K562 (cell line): ENCODE results near the gene FRMD1. TPM values are rescaled to one million over a fixed set of nuclear protein-coding genes. Genes with fewer than 3 reads are reported as not detected.

ENCODE experiments used
- ATAC-seq: fragments of 200-7000 bp; cut with Tn5 transposase; 3 replicates; pipeline ENCODE4 v1.9.1; 2020; ENCODE audit warnings: moderate library complexity
- BruUV-seq: library from RNA; stranded (reverse); fragments of 400-500 nt; replicated peaks from 2 replicates; lab custom pipeline; 2021; lab: Mats Ljungman, UMichigan
- CTCF ChIA-PET: fragments of 300-600 bp; formaldehyde crosslinking; extraction: SDS; loops from one replicate; lab custom pipeline; 2021; ENCODE audit warnings: low intra/inter-chr PET ratio; lab: Yijun Ruan, JAX
- POLR2A ChIA-PET: fragments of 300-600, 350-650 bp; sonication (Branson Sonifier 250); formaldehyde crosslinking; extraction: SDS; loops from one replicate; lab custom pipeline; 2021; ENCODE audit warnings: antibody characterized with exemption, inconsistent platforms; lab: Yijun Ruan, JAX
- DNase-seq, 4 experiments: peaks; one replicate each; pipeline versions ENCODE4 v3.0.0 to v3.0.0-alpha.2; 2011 to 2018; ENCODE audit warnings: low spot score in 3 of 4, mixed read lengths in 3 of 4; ENCODE audit errors: extremely low read depth in 1 of 4
- FAIRE-seq: peaks from 2 replicates; lab custom pipeline; 2011; peaks lifted over from hg19 to GRCh38; lab: Jason Lieb, UNC
- H2AFZ ChIP-seq: 2 replicates; pipeline ENCODE4 v1.6.0; 2011; ENCODE audit warnings: low read depth, low read length, control low read depth, inconsistent platforms
- H3K27ac ChIP-seq: fragments of 200-600 bp; 3 replicates; pipeline ENCODE4 v1.8.0; 2011; ENCODE audit warnings: low read depth, mild to moderate bottlenecking, control low read depth, inconsistent platforms, low read length, moderate library complexity, mixed read lengths; ENCODE audit errors: extremely low read depth
- H3K27me3 ChIP-seq, 2 experiments: fragments of 300-600 bp in 1 of 2; 2 replicates in 1 of 2; 3 replicates in 1 of 2; pipeline versions ENCODE4 v1.6.0 to v1.8.0; 2011; ENCODE audit warnings: inconsistent platforms in 2 of 2, low read length in 2 of 2, mild to moderate bottlenecking in 1 of 2, mixed read lengths in 1 of 2, moderate library complexity in 1 of 2; ENCODE audit not compliant: control insufficient read depth in 2 of 2, insufficient read depth in 2 of 2
- H3K36me3 ChIP-seq: fragments of 300-600 bp; 3 replicates; pipeline ENCODE4 v1.8.0; 2011; ENCODE audit warnings: mild to moderate bottlenecking, low read length, inconsistent platforms; ENCODE audit not compliant: control insufficient read depth, insufficient read depth
- H3K4me1 ChIP-seq, 2 experiments: fragments of 200-600 bp in 1 of 2; replicated peaks in 1 of 2; 2 replicates in 1 of 2; 3 replicates in 1 of 2; pipeline versions ENCODE4 v1.5.1 to v1.8.0; 2011; ENCODE audit warnings: inconsistent platforms in 2 of 2, low read length in 2 of 2, mild to moderate bottlenecking in 1 of 2, mixed read lengths in 1 of 2, moderate library complexity in 1 of 2; ENCODE audit not compliant: control insufficient read depth in 2 of 2, insufficient read depth in 2 of 2
- H3K4me2 ChIP-seq: 2 replicates; pipeline ENCODE4 v1.6.1; 2011; ENCODE audit warnings: low read length, control low read depth, inconsistent platforms, mixed read lengths; ENCODE audit not compliant: insufficient read depth
- H3K4me3 ChIP-seq: fragments of 200-600 bp; sonication (generic), shearing (Covaris generic); 2 replicates; pipeline ENCODE4 v1.5.1; 2016; ENCODE audit warnings: control low read depth, inconsistent platforms
- H3K79me2 ChIP-seq: fragments of 200-600 bp; 3 replicates; pipeline ENCODE4 v1.8.0; 2011; ENCODE audit warnings: low read length, inconsistent platforms; ENCODE audit not compliant: control insufficient read depth, insufficient read depth
- H3K9ac ChIP-seq, 2 experiments: 2 replicates each; pipeline versions ENCODE4 v1.6.0 to v1.6.1; 2011; ENCODE audit warnings: low read depth in 2 of 2, low read length in 2 of 2, control low read depth in 1 of 2, inconsistent platforms in 1 of 2, mild to moderate bottlenecking in 1 of 2, mixed read lengths in 1 of 2; ENCODE audit not compliant: insufficient read depth in 1 of 2
- H3K9me1 ChIP-seq: one replicate; pipeline ENCODE4 v1.6.0; 2011; ENCODE audit warnings: inconsistent platforms, mild to moderate bottlenecking, low read length, moderate library complexity; ENCODE audit not compliant: control insufficient read depth, insufficient read depth
- H3K9me3 ChIP-seq: replicated peaks from 2 replicates; pipeline ENCODE4 v1.5.1; 2011; ENCODE audit warnings: low read depth, low read length, inconsistent platforms; ENCODE audit not compliant: control insufficient read depth, insufficient read depth
- H4K20me1 ChIP-seq: replicated peaks from 2 replicates; pipeline ENCODE4 v1.6.1; 2011; ENCODE audit warnings: low read length, inconsistent platforms, mixed read lengths; ENCODE audit not compliant: control insufficient read depth, insufficient read depth
- CAMTA2 ChIP-seq: fragments of 250-450 bp; sonication (Bioruptor Pico); conservative IDR thresholded peaks from 2 replicates; pipeline ENCODE4 v1.5.1; 2022
- CHD4 ChIP-seq: fragments of 200-600 bp; sonication (generic); IDR thresholded peaks from 3 replicates; pipeline ENCODE4 v1.6.1; 2012; ENCODE audit warnings: low read depth, mild to moderate bottlenecking, mixed read lengths, low read length, inconsistent platforms; ENCODE audit not compliant: insufficient read depth, insufficient replicate concordance, poor library complexity, severe bottlenecking
- ETS2 ChIP-seq: IDR thresholded peaks from 2 replicates; pipeline ENCODE4 v1.6.1; 2016; ENCODE audit warnings: borderline replicate concordance, missing genetic modification characterization, mild to moderate bottlenecking, moderate library complexity, missing compliant biosample characterization; ENCODE audit not compliant: poor library complexity, severe bottlenecking
- GABPA ChIP-seq: fragments of 200-800 bp; sonication (Bioruptor generic); conservative IDR thresholded peaks from 2 replicates; pipeline ENCODE4 v1.6.1; 2016; ENCODE audit warnings: low read depth, missing genetic modification characterization, missing compliant biosample characterization
- GTF3C2 ChIP-seq: IDR thresholded peaks from 3 replicates; pipeline ENCODE4 v1.6.1; 2011; ENCODE audit warnings: borderline replicate concordance, mild to moderate bottlenecking, moderate library complexity; ENCODE audit not compliant: insufficient read length; ENCODE audit errors: extremely low read depth
- IFI16 ChIP-seq: fragments of 250-450 bp; sonication (Bioruptor Pico); IDR thresholded peaks from 2 replicates; pipeline ENCODE4 v2.1.2; 2022; ENCODE audit warnings: mild to moderate bottlenecking, inconsistent platforms
- MEIS2 ChIP-seq: fragments of 450-650 bp; IDR thresholded peaks from 2 replicates; pipeline ENCODE4 v1.6.1; 2014; ENCODE audit warnings: mild to moderate bottlenecking; ENCODE audit not compliant: partially characterized antibody
- NR3C1 ChIP-seq: sonication (generic); formaldehyde crosslinking; IDR thresholded peaks from 2 replicates; pipeline ENCODE4 v1.8.1; 2022; ENCODE audit warnings: missing genetic modification reagents
- SETDB1 ChIP-seq: IDR thresholded peaks from one replicate; pipeline ENCODE4 v1.6.1; 2012; ENCODE audit warnings: low read length, control low read depth, inconsistent platforms
- SRSF3 ChIP-seq: fragments of 200-400 bp; formaldehyde crosslinking; IDR thresholded peaks from 2 replicates; pipeline ENCODE4 v1.6.1; 2016; ENCODE audit warnings: mild to moderate bottlenecking, low read length, moderate library complexity; ENCODE audit not compliant: insufficient read depth
- ZNF133 ChIP-seq: fragments of 250-450 bp; sonication (Bioruptor Pico); IDR thresholded peaks from 2 replicates; pipeline ENCODE4 v1.4.0; 2020; ENCODE audit warnings: mild to moderate bottlenecking
- ZNF23 ChIP-seq: fragments of 250-450 bp; sonication (Bioruptor Pico); IDR thresholded peaks from 2 replicates; pipeline ENCODE4 v1.4.0; 2020; ENCODE audit warnings: mild to moderate bottlenecking
- ZNF395 ChIP-seq: fragments of 200-800 bp; sonication (Bioruptor generic); IDR thresholded peaks from 2 replicates; pipeline ENCODE4 v1.6.1; 2017; ENCODE audit warnings: missing genetic modification characterization, missing compliant biosample characterization
- ZNF41 ChIP-seq: fragments of 250-450 bp; sonication (Bioruptor Pico); conservative IDR thresholded peaks from 2 replicates; pipeline ENCODE4 v1.4.0; 2020; ENCODE audit warnings: mild to moderate bottlenecking
- ZNF445 ChIP-seq: fragments of 250-450 bp; sonication (Bioruptor Pico); IDR thresholded peaks from 2 replicates; pipeline ENCODE4 v1.4.0; 2020; ENCODE audit warnings: low read depth, mild to moderate bottlenecking, moderate library complexity
- whole genome bisulfite sequencing: fragments of 100-300 bp; shearing (Covaris generic); methylation state at CpG from one replicate; pipeline ENCODE4 v1.1.6; 2016; ENCODE audit warnings: low coverage, mixed read lengths; ENCODE audit not compliant: insufficient coverage; ENCODE audit errors: missing lambda C conversion rate; 5-methylcytosine and 5-hydroxymethylcytosine counted together
- in situ Hi-C: fragments of 300-500 bp; cut with MboI; formaldehyde crosslinking; loops from 4 replicates; pipeline ENCODE4 v1.15.0; 2018; ENCODE audit warnings: inconsistent platforms, mixed read lengths
- intact Hi-C: fragments of 100-400 bp; cut with micrococcal nuclease; formaldehyde crosslinking; loops from 2 replicates; pipeline ENCODE4 v1.14.2; 2022
- polyA plus RNA-seq, 8 experiments: library from polyadenylated mRNA; depleted of rRNA in 4 of 8; stranded (reverse) in 5 of 8; unstranded in 3 of 8; fragments of >200 nt; fragmentation: Nextera tagmentation in 2 of 8; fragmentation: Illumina TruSeq in 1 of 8; extraction: Ambion mirVana in 2 of 8; extraction: Trizol in 1 of 8; gene quantifications; 2 replicates each; pipeline versions ENCODE4 v1.2.1 to v1.2.3, GENCODE V29; 2011 to 2014; ENCODE audit warnings: inconsistent platforms in 1 of 8, missing spikeins in 1 of 8
- total RNA-seq, 7 experiments: library from RNA; depleted of rRNA in 6 of 7; stranded (reverse); fragments of >200 nt in 6 of 7; fragmentation: Illumina TruSeq in 2 of 7; extraction: Trizol in 2 of 7; gene quantifications; 2 replicates each; pipeline versions ENCODE4 v1.2.1 to v1.2.3, GENCODE V29; 2011 to 2021; ENCODE audit warnings: low replicate concordance in 1 of 7
- TF ChIP-seq, protein P1 (sequence below): fragments of 250-450 bp; sonication (Bioruptor Pico); IDR thresholded peaks from 2 replicates; pipeline ENCODE4 v1.4.0; 2020; ENCODE audit warnings: borderline replicate concordance

FRMD1 gene
- total and polyA plus RNA-seq, 9 of the 15 experiments (the other 6 are each of a cell fraction or from before 2014, with no cell fraction given), result 0.01 to 0.04 (median 0.01) TPM; not detected in 6

- Histone ChIP-seq H2AFZ (no peak overlapping the region), H3K9me3 (no peaks in the 10 kb centered on the region), H3K4me1 (peaks cover 0 to 8% of the 10 kb centered on the region in 2 experiments; a peak in 2 of 5 replicates), H3K4me2 (no peak overlapping the region), H3K27me3 (peaks cover 77 to 100% of the 10 kb centered on the region in 2 experiments), H3K4me3 (no peak overlapping the region), H4K20me1 (peaks cover 29% of the 10 kb centered on the region), H3K79me2 (no peaks in the 10 kb centered on the region), H3K27ac (no peak overlapping the region), H3K9ac (no peak overlapping the region; a peak in 1 of 4 replicates), H3K9me1 (peaks cover 5% of the 10 kb centered on the region), H3K36me3 (no peaks in the 10 kb centered on the region)
- FAIRE-seq (no peak), ATAC-seq (no peak), DNase-seq (no peak)
- intact Hi-C loops, result no loop called here
- ChIA-PET POLR2A (interaction anchor here (0.6 to 1.3 kb wide), 2 partner anchors 8 to 15 kb away, joined by 3 to 4 read pairs; partner anchors contain the start of gene FRMD1), CTCF (no interaction called here)
- WGBS, result 0% methylated on average over 25 of the region's 25 CpGs
- in situ Hi-C loops, result no loop called here
- no TSS peak for BruUV-seq
- TF ChIP-seq, protein P1, sequence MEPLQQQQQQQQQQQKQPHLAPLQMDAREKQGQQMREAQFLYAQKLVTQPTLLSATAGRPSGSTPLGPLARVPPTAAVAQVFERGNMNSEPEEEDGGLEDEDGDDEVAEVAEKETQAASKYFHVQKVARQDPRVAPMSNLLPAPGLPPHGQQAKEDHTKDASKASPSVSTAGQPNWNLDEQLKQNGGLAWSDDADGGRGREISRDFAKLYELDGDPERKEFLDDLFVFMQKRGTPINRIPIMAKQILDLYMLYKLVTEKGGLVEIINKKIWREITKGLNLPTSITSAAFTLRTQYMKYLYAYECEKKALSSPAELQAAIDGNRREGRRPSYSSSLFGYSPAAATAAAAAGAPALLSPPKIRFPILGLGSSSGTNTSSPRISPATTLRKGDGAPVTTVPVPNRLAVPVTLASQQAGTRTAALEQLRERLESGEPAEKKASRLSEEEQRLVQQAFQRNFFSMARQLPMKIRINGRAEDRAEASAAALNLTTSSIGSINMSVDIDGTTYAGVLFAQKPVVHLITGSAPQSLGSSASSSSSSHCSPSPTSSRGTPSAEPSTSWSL (CRISPR knock-in tag), result no peak
- TF ChIP-seq GABPA, result no peak
- no peak for TF ChIP-seq IFI16 (CRISPR knock-in tag)
- TF ChIP-seq MEIS2, result no peak
- no peak for TF ChIP-seq NR3C1
- no peak for TF ChIP-seq SRSF3
- TF ChIP-seq ZNF23, result no peak
- TF ChIP-seq ZNF445 (CRISPR knock-in tag), result no peak
- TF ChIP-seq CHD4, result no peak
- TF ChIP-seq SETDB1, result no peak
- no peak for TF ChIP-seq ZNF133 (CRISPR knock-in tag)
- TF ChIP-seq GTF3C2, result no peak
- no peak for TF ChIP-seq CAMTA2 (CRISPR knock-in tag)
- no peak for TF ChIP-seq ETS2 (tag)
- TF ChIP-seq ZNF395 (CRISPR knock-in tag), result no peak
- no peak for TF ChIP-seq ZNF41 (CRISPR knock-in tag)
Observed at GRCh38 chr6:168087436-168088160, 8.6 kb upstream of the FRMD1 start.
